PC-9 (cell line): Measurements from ENCODE around the gene TFCP2L1.

Experiments
- EZH2 ChIP-seq: fragments of 200-600 bp; sonication (generic); IDR thresholded peaks from 2 replicates; pipeline ENCODE4 v1.8.0; 2017; ENCODE audit warnings: antibody characterized with exemption, low read depth
- TF ChIP-seq, protein P1 (sequence below): fragments of 200-600 bp; sonication (generic); conservative IDR thresholded peaks from 2 replicates; pipeline ENCODE4 v1.6.1; 2017; ENCODE audit warnings: mixed run types, antibody characterized with exemption, mild to moderate bottlenecking, moderate library complexity

DNA sequence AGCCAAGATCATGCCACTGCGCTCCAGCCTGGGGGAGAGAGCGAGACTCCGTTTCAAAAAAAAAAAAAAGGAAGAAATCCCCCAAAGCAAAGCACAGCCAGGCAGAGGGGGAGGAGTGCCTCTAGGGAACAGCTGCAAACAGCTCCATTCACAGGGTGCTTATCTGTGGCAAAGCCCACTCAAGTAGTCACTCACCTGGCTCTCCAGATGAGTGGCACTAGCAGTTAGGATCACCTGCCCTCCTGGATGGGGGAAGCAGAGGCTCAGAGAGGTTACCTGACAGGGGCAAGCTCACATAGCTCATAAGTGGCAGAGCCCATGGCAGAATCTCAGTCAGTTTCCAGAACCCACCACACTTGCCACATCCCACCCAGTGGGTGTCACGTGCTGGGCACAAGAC is 30.3 kb downstream of the TFCP2L1 start:
- no peak for TF ChIP-seq EZH2
- TF ChIP-seq, protein P1, sequence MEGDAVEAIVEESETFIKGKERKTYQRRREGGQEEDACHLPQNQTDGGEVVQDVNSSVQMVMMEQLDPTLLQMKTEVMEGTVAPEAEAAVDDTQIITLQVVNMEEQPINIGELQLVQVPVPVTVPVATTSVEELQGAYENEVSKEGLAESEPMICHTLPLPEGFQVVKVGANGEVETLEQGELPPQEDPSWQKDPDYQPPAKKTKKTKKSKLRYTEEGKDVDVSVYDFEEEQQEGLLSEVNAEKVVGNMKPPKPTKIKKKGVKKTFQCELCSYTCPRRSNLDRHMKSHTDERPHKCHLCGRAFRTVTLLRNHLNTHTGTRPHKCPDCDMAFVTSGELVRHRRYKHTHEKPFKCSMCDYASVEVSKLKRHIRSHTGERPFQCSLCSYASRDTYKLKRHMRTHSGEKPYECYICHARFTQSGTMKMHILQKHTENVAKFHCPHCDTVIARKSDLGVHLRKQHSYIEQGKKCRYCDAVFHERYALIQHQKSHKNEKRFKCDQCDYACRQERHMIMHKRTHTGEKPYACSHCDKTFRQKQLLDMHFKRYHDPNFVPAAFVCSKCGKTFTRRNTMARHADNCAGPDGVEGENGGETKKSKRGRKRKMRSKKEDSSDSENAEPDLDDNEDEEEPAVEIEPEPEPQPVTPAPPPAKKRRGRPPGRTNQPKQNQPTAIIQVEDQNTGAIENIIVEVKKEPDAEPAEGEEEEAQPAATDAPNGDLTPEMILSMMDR, result no peak
